ENCODE measurements around the gene PRX. TPM values are rescaled to one million over a fixed set of nuclear protein-coding genes. Genes with fewer than 3 reads are reported as not detected.
A peak's percentile ranks its signal among the peaks of the same experiment; 100 is the strongest.

PRX gene
- total RNA-seq, 2 donors from 2014 or later = 3.3 to 6.4 TPM

GRCh38 chr19:40444825-40445312 lies 31.7 kb upstream of the PRX start:
- Mint-ChIP-seq H3K9me3 (no peaks in the 10 kb centered on the region), H3K4me3 (peak overlapping the region; percentile 99), H3K27ac (peak overlapping the region; percentile 98), H3K4me1 (peaks cover 28% of the 10 kb centered on the region), H3K27me3 (ENCODE audit: insufficient read depth) (no peaks in the 10 kb centered on the region), H3K36me3 (ENCODE audit: low read depth) (peaks cover 35% of the 10 kb centered on the region)
- Histone ChIP-seq H3K4me3 (ENCODE audit: low read length) (peak overlapping the region; percentile 100), H3K27ac (ENCODE audit: low read depth, low read length) (peak overlapping the region; percentile 86), H3K4me1 (ENCODE audit: control insufficient read depth, insufficient read depth, low read length) (peaks cover 4% of the 10 kb centered on the region), H3K9ac (ENCODE audit: extremely low read depth, low read length, poor library complexity, severe bottlenecking) (peak overlapping the region; percentile 100), H3K36me3 (ENCODE audit: control insufficient read depth, insufficient read depth, low read length) (peaks cover 29% of the 10 kb centered on the region), H3K9me3 (ENCODE audit: control insufficient read depth, low read length) (no peaks in the 10 kb centered on the region), H3K27me3 (ENCODE audit: control insufficient read depth, insufficient read depth, low read length, poor library complexity, severe bottlenecking) (no peaks in the 10 kb centered on the region)
- TF ChIP-seq CTCF (conservative IDR thresholded peaks at IDR 0.05) = peak; percentile 45
- no peak for DNase-seq
- 30 to 49% methylated on average over 10 to 18 of the region's 18 CpGs for WGBS, 2 experiments (ENCODE audit: insufficient coverage in 1 of 2, insufficient read length in 1 of 2)

GRCh38 chr19:40444000-40444824 lies 31.0 kb upstream of the PRX start, which contains the start of gene SERTAD3:
SERTAD3 (minus strand) TSS chr19:40444335; CDS start chr19:40442080, 2,255 bp downstream.
- DNase-seq = peak; percentile 99
- H3K4me3 Mint-ChIP-seq = peak within 1 kb of the TSS; percentile 99
- H3K36me3 Mint-ChIP-seq (ENCODE audit: low read depth) = peaks cover 31% of the 10 kb centered on the region
- 0% methylated on average over 11 to 72 of the region's 72 CpGs for WGBS, 2 experiments (ENCODE audit: insufficient coverage in 1 of 2, insufficient read length in 1 of 2)
- no peaks in the 10 kb centered on the region for H3K9me3 ChIP-seq (ENCODE audit: control insufficient read depth, low read length)
- no peaks in the 10 kb centered on the region for H3K27me3 Mint-ChIP-seq (ENCODE audit: insufficient read depth)
- TF ChIP-seq CTCF (conservative IDR thresholded peaks at IDR 0.05) = no peak
- H3K9ac ChIP-seq (ENCODE audit: extremely low read depth, low read length, poor library complexity, severe bottlenecking) = peak within 1 kb of the TSS; percentile 100
- peak within 1 kb of the TSS; percentile 99 for H3K27ac Mint-ChIP-seq
- no peaks in the 10 kb centered on the region for H3K27me3 ChIP-seq (ENCODE audit: control insufficient read depth, insufficient read depth, low read length, poor library complexity, severe bottlenecking)
- no peaks in the 10 kb centered on the region for H3K9me3 Mint-ChIP-seq
- H3K4me1 Mint-ChIP-seq = peaks cover 28% of the 10 kb centered on the region
- H3K4me3 ChIP-seq (ENCODE audit: low read length) = peak within 1 kb of the TSS; percentile 100
- peaks cover 29% of the 10 kb centered on the region for H3K36me3 ChIP-seq (ENCODE audit: control insufficient read depth, insufficient read depth, low read length)
- H3K27ac ChIP-seq (ENCODE audit: low read depth, low read length) = peak within 1 kb of the TSS; percentile 92
- H3K4me1 ChIP-seq (ENCODE audit: control insufficient read depth, insufficient read depth, low read length) = peaks cover 4% of the 10 kb centered on the region

GRCh38 chr19:40443131-40443999 lies 30.2 kb upstream of the PRX start:
- H3K9me3 ChIP-seq (ENCODE audit: control insufficient read depth, low read length) = no peaks in the 10 kb centered on the region

More at GRCh38 chr19:40443131-40443999, 30.2 kb upstream of the PRX start:
- H3K36me3 Mint-ChIP-seq (ENCODE audit: low read depth) = peaks cover 31% of the 10 kb centered on the region
- WGBS, 2 experiments (ENCODE audit: insufficient coverage in 1 of 2, insufficient read length in 1 of 2) = 0% methylated on average over 28 to 50 of the region's 52 CpGs
- DNase-seq = peak; percentile 100
- peaks cover 28% of the 10 kb centered on the region for H3K4me1 Mint-ChIP-seq
- no peaks in the 10 kb centered on the region for H3K27me3 ChIP-seq (ENCODE audit: control insufficient read depth, insufficient read depth, low read length, poor library complexity, severe bottlenecking)
- H3K36me3 ChIP-seq (ENCODE audit: control insufficient read depth, insufficient read depth, low read length) = peaks cover 29% of the 10 kb centered on the region
- H3K9me3 Mint-ChIP-seq = no peaks in the 10 kb centered on the region
- no peak for TF ChIP-seq CTCF (conservative IDR thresholded peaks at IDR 0.05)
- peak overlapping the region; percentile 100 for H3K4me3 ChIP-seq (ENCODE audit: low read length)
- H3K9ac ChIP-seq (ENCODE audit: extremely low read depth, low read length, poor library complexity, severe bottlenecking) = peak overlapping the region; percentile 100
- H3K27ac Mint-ChIP-seq = peak overlapping the region; percentile 99
- peak overlapping the region; percentile 92 for H3K27ac ChIP-seq (ENCODE audit: low read depth, low read length)
- H3K4me1 ChIP-seq (ENCODE audit: control insufficient read depth, insufficient read depth, low read length) = peaks cover 4% of the 10 kb centered on the region
- peak overlapping the region; percentile 99 for H3K4me3 Mint-ChIP-seq
- no peaks in the 10 kb centered on the region for H3K27me3 Mint-ChIP-seq (ENCODE audit: insufficient read depth)
